HG03342 (cell line): ENCODE results near the gene TBX2.

Experiments
- ATAC-seq: cut with Tn5 transposase; IDR thresholded peaks from one replicate; pipeline ENCODE4 v1.9.1; 2021; ENCODE audit warnings: mild to moderate bottlenecking, moderate library complexity; ENCODE audit not compliant: unreplicated experiment

TBX2 gene

GRCh38 chr17:61412860-61413660, 13.4 kb downstream of the TBX2 start:
- no peak for ATAC-seq

GRCh38 chr17:61413661-61414126, 14.1 kb downstream of the TBX2 start:
- no peak for ATAC-seq

GRCh38 chr17:61414141-61414935, 14.7 kb downstream of the TBX2 start:
- no peak for ATAC-seq

- ATAC-seq, result no peak
These were observed 15.3 kb downstream of the TBX2 start for GRCh38 chr17:61414936-61415251.

GRCh38 chr17:61415374-61416210, 15.9 kb downstream of the TBX2 start:
- ATAC-seq, result no peak

GRCh38 chr17:61416211-61416539, 16.5 kb downstream of the TBX2 start:
- no peak for ATAC-seq

- ATAC-seq, result no peak
These were observed 17.1 kb downstream of the TBX2 start for GRCh38 chr17:61416540-61417363.

- no peak for ATAC-seq
These were observed 18.8 kb downstream of the TBX2 start for GRCh38 chr17:61418449-61418848.

- no peak for ATAC-seq
These were observed 19.9 kb downstream of the TBX2 start for GRCh38 chr17:61419496-61420046.

- ATAC-seq, result no peak
These were observed 20.4 kb downstream of the TBX2 start for GRCh38 chr17:61420052-61420451.

- ATAC-seq, result no peak
These were observed 21.2 kb downstream of the TBX2 start for GRCh38 chr17:61420745-61421398.

GRCh38 chr17:61421460-61421859, 21.8 kb downstream of the TBX2 start:
- ATAC-seq, result no peak

- no peak for ATAC-seq
These were observed 22.6 kb downstream of the TBX2 start for GRCh38 chr17:61422116-61422799.

- ATAC-seq, result no peak
These were observed 23.2 kb downstream of the TBX2 start for GRCh38 chr17:61422869-61423268.

GRCh38 chr17:61423967-61424649, 24.5 kb downstream of the TBX2 start:
- no peak for ATAC-seq

- no peak for ATAC-seq
These were observed 26.2 kb downstream of the TBX2 start for GRCh38 chr17:61425682-61426481.

- no peak for ATAC-seq
These were observed 27.1 kb downstream of the TBX2 start for GRCh38 chr17:61426482-61427304.
